K562 (cell line): ENCODE results near the gene DGCR2. TPM values are rescaled to one million over a fixed set of nuclear protein-coding genes. Genes with fewer than 3 reads are reported as not detected.
A peak's percentile ranks its signal among the peaks of the same experiment; 100 is the strongest.

ENCODE experiments used
- ATAC-seq: fragments of 200-7000 bp; cut with Tn5 transposase; 3 replicates; pipeline ENCODE4 v1.9.1; 2020; ENCODE audit warnings: moderate library complexity
- BruUV-seq: library from RNA; stranded (reverse); fragments of 400-500 nt; replicated peaks from 2 replicates; lab custom pipeline; 2021; lab: Mats Ljungman, UMichigan
- CTCF ChIA-PET: fragments of 300-600 bp; formaldehyde crosslinking; extraction: SDS; loops from one replicate; lab custom pipeline; 2021; ENCODE audit warnings: low intra/inter-chr PET ratio; lab: Yijun Ruan, JAX
- POLR2A ChIA-PET: fragments of 300-600, 350-650 bp; sonication (Branson Sonifier 250); formaldehyde crosslinking; extraction: SDS; loops from one replicate; lab custom pipeline; 2021; ENCODE audit warnings: antibody characterized with exemption, inconsistent platforms; lab: Yijun Ruan, JAX
- DNase-seq, 4 experiments: peaks; one replicate each; pipeline versions ENCODE4 v3.0.0 to v3.0.0-alpha.2; 2011 to 2018; ENCODE audit warnings: low spot score in 3 of 4, mixed read lengths in 3 of 4; ENCODE audit errors: extremely low read depth in 1 of 4
- FAIRE-seq: peaks from 2 replicates; lab custom pipeline; 2011; peaks lifted over from hg19 to GRCh38; lab: Jason Lieb, UNC
- H2AFZ ChIP-seq: 2 replicates; pipeline ENCODE4 v1.6.0; 2011; ENCODE audit warnings: low read depth, low read length, control low read depth, inconsistent platforms
- H3K27ac ChIP-seq: fragments of 200-600 bp; 3 replicates; pipeline ENCODE4 v1.8.0; 2011; ENCODE audit warnings: low read depth, mild to moderate bottlenecking, control low read depth, inconsistent platforms, low read length, moderate library complexity, mixed read lengths; ENCODE audit errors: extremely low read depth
- H3K27me3 ChIP-seq, 2 experiments: fragments of 300-600 bp in 1 of 2; 2 replicates in 1 of 2; 3 replicates in 1 of 2; pipeline versions ENCODE4 v1.6.0 to v1.8.0; 2011; ENCODE audit warnings: inconsistent platforms in 2 of 2, low read length in 2 of 2, mild to moderate bottlenecking in 1 of 2, mixed read lengths in 1 of 2, moderate library complexity in 1 of 2; ENCODE audit not compliant: control insufficient read depth in 2 of 2, insufficient read depth in 2 of 2
- H3K36me3 ChIP-seq: fragments of 300-600 bp; 3 replicates; pipeline ENCODE4 v1.8.0; 2011; ENCODE audit warnings: mild to moderate bottlenecking, low read length, inconsistent platforms; ENCODE audit not compliant: control insufficient read depth, insufficient read depth
- H3K4me1 ChIP-seq, 2 experiments: fragments of 200-600 bp in 1 of 2; replicated peaks in 1 of 2; 2 replicates in 1 of 2; 3 replicates in 1 of 2; pipeline versions ENCODE4 v1.5.1 to v1.8.0; 2011; ENCODE audit warnings: inconsistent platforms in 2 of 2, low read length in 2 of 2, mild to moderate bottlenecking in 1 of 2, mixed read lengths in 1 of 2, moderate library complexity in 1 of 2; ENCODE audit not compliant: control insufficient read depth in 2 of 2, insufficient read depth in 2 of 2
- H3K4me2 ChIP-seq: 2 replicates; pipeline ENCODE4 v1.6.1; 2011; ENCODE audit warnings: low read length, control low read depth, inconsistent platforms, mixed read lengths; ENCODE audit not compliant: insufficient read depth
- H3K4me3 ChIP-seq: fragments of 200-600 bp; sonication (generic), shearing (Covaris generic); 2 replicates; pipeline ENCODE4 v1.5.1; 2016; ENCODE audit warnings: control low read depth, inconsistent platforms
- H3K79me2 ChIP-seq: fragments of 200-600 bp; 3 replicates; pipeline ENCODE4 v1.8.0; 2011; ENCODE audit warnings: low read length, inconsistent platforms; ENCODE audit not compliant: control insufficient read depth, insufficient read depth
- H3K9ac ChIP-seq, 2 experiments: 2 replicates each; pipeline versions ENCODE4 v1.6.0 to v1.6.1; 2011; ENCODE audit warnings: low read depth in 2 of 2, low read length in 2 of 2, control low read depth in 1 of 2, inconsistent platforms in 1 of 2, mild to moderate bottlenecking in 1 of 2, mixed read lengths in 1 of 2; ENCODE audit not compliant: insufficient read depth in 1 of 2
- H3K9me1 ChIP-seq: one replicate; pipeline ENCODE4 v1.6.0; 2011; ENCODE audit warnings: inconsistent platforms, mild to moderate bottlenecking, low read length, moderate library complexity; ENCODE audit not compliant: control insufficient read depth, insufficient read depth
- H3K9me3 ChIP-seq: replicated peaks from 2 replicates; pipeline ENCODE4 v1.5.1; 2011; ENCODE audit warnings: low read depth, low read length, inconsistent platforms; ENCODE audit not compliant: control insufficient read depth, insufficient read depth
- H4K20me1 ChIP-seq: replicated peaks from 2 replicates; pipeline ENCODE4 v1.6.1; 2011; ENCODE audit warnings: low read length, inconsistent platforms, mixed read lengths; ENCODE audit not compliant: control insufficient read depth, insufficient read depth
- CBX1 ChIP-seq: sonication (generic); IDR thresholded peaks from 2 replicates; pipeline ENCODE4 v1.6.1; 2016; ENCODE audit warnings: antibody characterized with exemption, low read depth, mild to moderate bottlenecking
- GABPB2 ChIP-seq: fragments of 250-450 bp; sonication (Bioruptor Pico); conservative IDR thresholded peaks from 2 replicates; pipeline ENCODE4 v1.5.1; 2021; ENCODE audit warnings: mild to moderate bottlenecking
- MEF2D ChIP-seq: conservative IDR thresholded peaks from 2 replicates; pipeline ENCODE4 v1.6.1; 2016; ENCODE audit warnings: low read depth, missing genetic modification characterization, missing compliant biosample characterization
- NCOA2 ChIP-seq, 2 experiments: fragments of 450-650 bp; IDR thresholded peaks; 2 replicates each; pipeline ENCODE4 v1.6.1; 2018; ENCODE audit warnings: mild to moderate bottlenecking in 2 of 2, moderate library complexity in 1 of 2; ENCODE audit not compliant: partially characterized antibody in 2 of 2
- NCOA6 ChIP-seq: fragments of 450-650 bp; IDR thresholded peaks from 2 replicates; pipeline ENCODE4 v1.6.1; 2017; ENCODE audit warnings: mild to moderate bottlenecking
- PHF8 ChIP-seq: fragments of 200-600 bp; sonication (generic); IDR thresholded peaks from 2 replicates; pipeline ENCODE4 v1.6.1; 2012; ENCODE audit warnings: mixed run types, mild to moderate bottlenecking, inconsistent platforms, low read length, moderate library complexity, borderline replicate concordance
- PRMT5 ChIP-seq: sonication (generic); formaldehyde crosslinking; IDR thresholded peaks from 2 replicates; pipeline ENCODE4 v1.5.0; 2020; ENCODE audit warnings: missing genetic modification reagents
- RBBP5 ChIP-seq: fragments of 200-600 bp; sonication (generic); IDR thresholded peaks from 2 replicates; pipeline ENCODE4 v1.6.1; 2012; ENCODE audit warnings: borderline replicate concordance, mild to moderate bottlenecking, low read length, control low read depth, inconsistent platforms; ENCODE audit not compliant: insufficient read depth, poor library complexity, severe bottlenecking
- SMARCA5 ChIP-seq: fragments of 450-650 bp; IDR thresholded peaks from 2 replicates; pipeline ENCODE4 v1.6.1; 2016
- SMARCC2 ChIP-seq: fragments of 450-650 bp; IDR thresholded peaks from 2 replicates; pipeline ENCODE4 v1.6.1; 2017; ENCODE audit warnings: antibody characterized with exemption, moderate library complexity, mild to moderate bottlenecking, low read depth
- SUPT5H ChIP-seq: fragments of 450-650 bp; IDR thresholded peaks from 2 replicates; pipeline ENCODE4 v1.6.1; 2016
- ZNF224 ChIP-seq: sonication (generic); formaldehyde crosslinking; IDR thresholded peaks from 2 replicates; pipeline ENCODE4 v1.8.0; 2022; ENCODE audit warnings: mild to moderate bottlenecking, missing genetic modification reagents
- WGBS: fragments of 100-300 bp; shearing (Covaris generic); methylation state at CpG from one replicate; pipeline ENCODE4 v1.1.6; 2016; ENCODE audit warnings: low coverage, mixed read lengths; ENCODE audit not compliant: insufficient coverage; ENCODE audit errors: missing lambda C conversion rate; 5-methylcytosine and 5-hydroxymethylcytosine counted together
- in situ Hi-C: fragments of 300-500 bp; cut with MboI; formaldehyde crosslinking; loops from 4 replicates; pipeline ENCODE4 v1.15.0; 2018; ENCODE audit warnings: inconsistent platforms, mixed read lengths
- intact Hi-C: fragments of 100-400 bp; cut with micrococcal nuclease; formaldehyde crosslinking; loops from 2 replicates; pipeline ENCODE4 v1.14.2; 2022
- polyA plus RNA-seq, 8 experiments: library from polyadenylated mRNA; depleted of rRNA in 4 of 8; stranded (reverse) in 5 of 8; unstranded in 3 of 8; fragments of >200 nt; fragmentation: Nextera tagmentation in 2 of 8; fragmentation: Illumina TruSeq in 1 of 8; extraction: Ambion mirVana in 2 of 8; extraction: Trizol in 1 of 8; gene quantifications; 2 replicates each; pipeline versions ENCODE4 v1.2.1 to v1.2.3, GENCODE V29; 2011 to 2014; ENCODE audit warnings: inconsistent platforms in 1 of 8, missing spikeins in 1 of 8
- total RNA-seq, 7 experiments: library from RNA; depleted of rRNA in 6 of 7; stranded (reverse); fragments of >200 nt in 6 of 7; fragmentation: Illumina TruSeq in 2 of 7; extraction: Trizol in 2 of 7; gene quantifications; 2 replicates each; pipeline versions ENCODE4 v1.2.1 to v1.2.3, GENCODE V29; 2011 to 2021; ENCODE audit warnings: low replicate concordance in 1 of 7
- TF ChIP-seq, protein P1 (sequence below), 2 experiments: fragments of 450-650 bp in 1 of 2; sonication (generic) in 1 of 2; formaldehyde crosslinking in 1 of 2; IDR thresholded peaks; 2 replicates each; pipeline versions ENCODE4 v1.7.1 to v1.9.0; 2016 to 2022; ENCODE audit warnings: inconsistent platforms in 1 of 2, mild to moderate bottlenecking in 1 of 2, missing genetic modification reagents in 1 of 2

DGCR2 gene
- total and polyA plus RNA-seq, 9 of the 15 experiments (the other 6 are each of a cell fraction or from before 2014, with no cell fraction given), result 0.69 to 101 (median 56.4) TPM

DNA sequence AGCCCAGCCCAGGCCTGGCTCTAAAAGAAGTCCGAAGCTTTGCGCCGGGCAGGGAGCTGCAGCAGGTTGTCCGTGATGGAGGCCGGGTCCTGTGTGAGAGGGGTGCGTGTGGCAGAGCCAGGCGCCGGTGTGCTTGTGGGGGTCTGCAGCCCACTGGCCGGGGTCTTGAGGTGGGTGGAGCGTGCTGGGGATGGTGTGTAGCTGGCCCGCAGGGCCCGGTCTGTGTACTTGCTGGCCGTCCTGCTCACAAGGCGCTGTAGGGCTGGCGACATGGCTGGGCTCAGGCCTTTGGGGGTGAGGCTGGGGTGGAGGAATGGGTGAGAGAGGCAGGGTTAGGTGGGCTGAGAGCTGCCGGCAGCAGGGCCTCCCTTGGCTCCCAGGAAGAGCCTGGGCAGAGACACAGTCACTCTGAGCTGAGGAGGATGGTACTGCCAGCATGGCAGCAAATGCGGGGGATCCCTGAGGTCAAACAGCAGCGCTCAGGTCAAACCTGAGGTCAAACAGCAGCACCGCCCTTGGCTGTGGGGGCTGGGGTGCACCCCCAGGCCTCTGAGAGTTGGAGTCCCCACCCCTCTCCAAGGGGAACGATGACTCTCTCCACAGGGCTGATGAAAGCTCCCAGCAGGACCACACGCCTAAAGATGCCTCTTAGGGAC, 12.1 kb upstream of the DGCR2 start:
- intact Hi-C loops, result loop anchor here (10.0 kb wide), 1 partner anchor 60 kb away; no protein-coding TSS in a partner anchor
- no peak overlapping the region for H3K4me2 ChIP-seq
- WGBS, result 89% methylated on average over 21 of the region's 21 CpGs
- H4K20me1 ChIP-seq, result peaks cover 11% of the 10 kb centered on the region; the same call in 1 of the 2 replicates
- ATAC-seq (no peak; the same call in 2 of the 3 replicates), FAIRE-seq (no peak), DNase-seq (no peak)
- POLR2A ChIA-PET, result interaction anchor here (0.6 to 3.8 kb wide), 13 partner anchors 10 to 589 kb away, joined by 3 to 31 read pairs (median 4); partner anchors contain the start of genes DGCR2 and ESS2
- CTCF ChIA-PET, result no interaction called here
- no peak overlapping the region for H3K4me3 ChIP-seq
- no peak overlapping the region for H3K27ac ChIP-seq
- no peak overlapping the region for H2AFZ ChIP-seq
- peak overlapping the region in 1 of 2 experiments; percentile 5; a peak in 1 of 4 replicates for H3K9ac ChIP-seq
- peaks cover 77% of the 10 kb centered on the region for H3K36me3 ChIP-seq
- no peaks in the 10 kb centered on the region for H3K79me2 ChIP-seq
- H3K4me1 ChIP-seq, result peaks cover 0 to 47% of the 10 kb centered on the region in 2 experiments; a peak in 1 of 5 replicates
- peaks cover 15% of the 10 kb centered on the region for H3K9me1 ChIP-seq
- no TSS peak for BruUV-seq
- no peaks in the 10 kb centered on the region for H3K9me3 ChIP-seq
- H3K27me3 ChIP-seq, result no peaks in the 10 kb centered on the region
- in situ Hi-C loops, result no loop called here
- TF ChIP-seq SMARCA5, result no peak
- no peak for TF ChIP-seq SMARCC2
- TF ChIP-seq PHF8, result no peak
- no peak for TF ChIP-seq NCOA6
- TF ChIP-seq, protein P1, sequence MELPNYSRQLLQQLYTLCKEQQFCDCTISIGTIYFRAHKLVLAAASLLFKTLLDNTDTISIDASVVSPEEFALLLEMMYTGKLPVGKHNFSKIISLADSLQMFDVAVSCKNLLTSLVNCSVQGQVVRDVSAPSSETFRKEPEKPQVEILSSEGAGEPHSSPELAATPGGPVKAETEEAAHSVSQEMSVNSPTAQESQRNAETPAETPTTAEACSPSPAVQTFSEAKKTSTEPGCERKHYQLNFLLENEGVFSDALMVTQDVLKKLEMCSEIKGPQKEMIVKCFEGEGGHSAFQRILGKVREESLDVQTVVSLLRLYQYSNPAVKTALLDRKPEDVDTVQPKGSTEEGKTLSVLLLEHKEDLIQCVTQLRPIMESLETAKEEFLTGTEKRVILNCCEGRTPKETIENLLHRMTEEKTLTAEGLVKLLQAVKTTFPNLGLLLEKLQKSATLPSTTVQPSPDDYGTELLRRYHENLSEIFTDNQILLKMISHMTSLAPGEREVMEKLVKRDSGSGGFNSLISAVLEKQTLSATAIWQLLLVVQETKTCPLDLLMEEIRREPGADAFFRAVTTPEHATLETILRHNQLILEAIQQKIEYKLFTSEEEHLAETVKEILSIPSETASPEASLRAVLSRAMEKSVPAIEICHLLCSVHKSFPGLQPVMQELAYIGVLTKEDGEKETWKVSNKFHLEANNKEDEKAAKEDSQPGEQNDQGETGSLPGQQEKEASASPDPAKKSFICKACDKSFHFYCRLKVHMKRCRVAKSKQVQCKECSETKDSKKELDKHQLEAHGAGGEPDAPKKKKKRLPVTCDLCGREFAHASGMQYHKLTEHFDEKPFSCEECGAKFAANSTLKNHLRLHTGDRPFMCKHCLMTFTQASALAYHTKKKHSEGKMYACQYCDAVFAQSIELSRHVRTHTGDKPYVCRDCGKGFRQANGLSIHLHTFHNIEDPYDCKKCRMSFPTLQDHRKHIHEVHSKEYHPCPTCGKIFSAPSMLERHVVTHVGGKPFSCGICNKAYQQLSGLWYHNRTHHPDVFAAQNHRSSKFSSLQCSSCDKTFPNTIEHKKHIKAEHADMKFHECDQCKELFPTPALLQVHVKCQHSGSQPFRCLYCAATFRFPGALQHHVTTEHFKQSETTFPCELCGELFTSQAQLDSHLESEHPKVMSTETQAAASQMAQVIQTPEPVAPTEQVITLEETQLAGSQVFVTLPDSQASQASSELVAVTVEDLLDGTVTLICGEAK (IDR thresholded peaks at IDR 0.05), result no peak
- TF ChIP-seq, protein P1 (CRISPR knock-in tag; IDR thresholded peaks at IDR 0.05), result 0 out of 2 replicates have a peak, but pooled peaks have one; percentile 19
- TF ChIP-seq CBX1, result no peak
- TF ChIP-seq MEF2D (tag), result no peak
- no peak for TF ChIP-seq GABPB2 (CRISPR knock-in tag)
- 0 out of 2 replicates have a peak, but pooled peaks have one; percentile 40 for TF ChIP-seq PRMT5
- TF ChIP-seq RBBP5, result no peak
- TF ChIP-seq SUPT5H, result 0 out of 2 replicates have a peak, but pooled peaks have one; percentile 16
- TF ChIP-seq ZNF224 (CRISPR knock-in tag), result no peak
- TF ChIP-seq NCOA2 (IDR thresholded peaks at IDR 0.05; ENCODE audit: partially characterized antibody in 2 of 2), result no peak
